Embryonic facial prominence (tissue), 1 donor: ENCODE data around the gene RITA1.

ENCODE experiments used
- DNase-seq: peaks from one replicate; pipeline ENCODE4 v3.0.0-alpha.2; 2016; ENCODE audit errors: extremely low spot score

The RITA1 gene

GRCh38 chr12:113174461-113175384 is 10.8 kb upstream of the RITA1 start:
- peak; percentile 25 for DNase-seq

DNA sequence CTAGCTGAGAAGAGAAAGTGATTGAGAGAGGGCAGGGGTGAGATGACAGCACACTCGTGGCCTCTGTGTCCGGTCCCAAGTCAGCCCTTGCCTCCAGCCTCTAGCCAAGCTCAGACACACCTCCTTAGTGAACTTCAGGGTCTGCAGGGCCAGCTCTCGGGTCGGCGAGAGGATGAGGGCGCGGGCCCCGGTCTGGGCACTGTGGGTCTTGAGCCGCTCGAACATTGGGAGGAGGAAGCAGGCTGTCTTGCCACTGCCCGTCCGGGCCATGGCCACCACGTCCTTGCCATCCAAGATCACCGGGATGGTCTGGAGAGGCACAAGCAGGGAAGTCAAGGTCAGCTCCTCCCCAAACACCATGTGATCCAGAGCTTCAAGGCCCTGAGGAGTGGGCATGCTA is 6.5 kb upstream of the RITA1 start:
- no peak for DNase-seq

DNA sequence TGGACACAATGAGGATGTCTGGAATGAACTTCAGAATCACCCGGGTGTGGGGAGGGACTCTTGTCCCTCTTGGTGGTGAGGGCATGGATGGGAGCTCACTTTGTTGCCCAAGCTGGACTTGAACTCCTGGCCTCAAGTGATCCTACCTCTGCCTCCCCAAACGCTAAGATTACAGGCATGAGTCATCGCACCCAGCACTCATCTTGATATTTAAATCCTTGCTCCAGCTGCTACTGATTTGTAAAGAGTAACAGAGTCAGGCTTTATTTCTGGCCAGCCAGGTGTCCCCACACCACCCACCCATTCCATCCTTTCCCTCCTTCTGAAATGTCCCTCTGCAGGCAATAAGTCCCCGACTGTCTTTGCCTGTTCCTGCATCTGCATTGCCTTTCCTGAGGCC is 5.2 kb upstream of the RITA1 start:
- DNase-seq = no peak

GRCh38 chr12:113181975-113182374 is 3.5 kb upstream of the RITA1 start:
- no peak for DNase-seq

DNA sequence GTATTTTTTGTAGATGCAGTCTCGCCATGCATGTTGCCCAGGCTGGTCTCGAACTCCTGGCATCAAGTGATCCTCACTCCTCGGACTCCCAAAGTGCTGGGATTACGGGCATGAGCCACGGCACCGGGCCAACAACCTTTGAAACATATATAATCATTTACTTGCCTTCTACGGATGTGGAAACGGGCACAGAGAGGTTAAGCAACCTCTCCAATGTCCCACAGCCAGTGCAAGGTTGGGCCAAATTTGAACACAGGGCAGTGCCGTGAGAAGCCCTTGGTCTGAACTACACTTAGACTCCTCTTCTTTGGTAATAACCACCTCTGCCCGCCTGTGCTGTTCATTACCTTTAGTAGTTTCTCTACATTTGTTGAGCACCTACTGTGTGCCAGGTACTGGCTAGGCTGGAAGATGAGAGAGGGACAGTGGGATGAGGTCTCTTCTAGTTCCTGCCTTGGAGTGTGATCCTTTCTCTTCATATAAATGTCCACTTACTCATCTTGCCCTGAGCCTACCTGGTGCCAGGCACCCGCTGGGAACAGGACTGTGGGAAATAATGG is 2.4 kb upstream of the RITA1 start:
- DNase-seq = no peak

DNA sequence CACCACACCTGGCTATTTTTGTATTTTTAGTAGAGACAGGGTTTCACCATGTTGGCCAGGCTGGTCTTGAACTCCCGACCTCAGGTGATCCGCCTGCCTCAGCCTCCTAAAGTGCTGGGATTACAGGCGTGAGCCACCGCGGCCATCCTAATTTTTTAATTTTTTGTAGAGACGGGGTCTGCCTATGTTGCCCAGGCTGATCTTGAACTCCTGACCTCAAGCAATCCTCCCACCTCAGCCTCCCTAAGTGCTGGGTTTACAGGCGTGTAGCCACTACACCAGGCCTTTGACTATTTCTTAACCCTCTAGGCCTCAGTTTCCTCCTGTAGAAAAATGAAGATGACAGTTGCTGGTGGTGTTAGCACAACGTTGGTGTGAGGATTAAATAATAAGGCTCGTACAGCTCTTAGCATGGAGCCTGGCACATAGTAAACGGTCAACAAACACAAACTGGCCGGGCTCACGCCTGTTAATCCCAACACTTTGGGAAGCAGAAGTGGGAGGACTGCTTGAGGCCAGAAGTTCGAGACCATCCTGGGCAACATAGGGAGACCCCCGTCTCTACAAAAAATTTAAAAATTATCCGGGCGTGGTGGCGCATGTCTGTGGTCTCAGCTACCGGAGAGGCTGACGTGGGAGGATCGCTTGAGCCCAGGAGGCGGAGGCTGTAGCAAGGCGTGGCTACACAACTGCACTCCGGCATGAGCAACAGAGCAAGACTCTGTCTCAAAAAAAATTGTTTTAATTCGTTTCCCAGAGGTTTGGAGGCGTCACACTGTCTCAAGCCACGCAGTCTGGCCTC is 1.2 kb upstream of the RITA1 start:
- DNase-seq = no peak

DNA sequence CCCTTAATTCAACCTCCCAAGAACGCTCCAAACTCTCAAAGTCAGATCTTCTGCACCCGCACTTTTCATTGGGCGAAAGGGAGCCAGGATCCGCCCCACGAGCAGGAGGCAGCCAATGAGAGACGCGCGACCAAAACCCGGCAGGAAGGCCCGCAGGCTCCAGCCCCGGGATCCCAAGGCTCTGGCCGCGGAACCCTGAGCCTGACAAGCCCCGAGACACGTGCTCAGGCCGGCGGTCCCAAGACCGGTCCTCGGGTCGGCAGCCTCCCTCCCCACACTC is 681 bp upstream of the RITA1 start:
- DNase-seq = peak; percentile 58

GRCh38 chr12:113186033-113186365 is 478 bp downstream of the RITA1 start:
- DNase-seq = no peak

DNA sequence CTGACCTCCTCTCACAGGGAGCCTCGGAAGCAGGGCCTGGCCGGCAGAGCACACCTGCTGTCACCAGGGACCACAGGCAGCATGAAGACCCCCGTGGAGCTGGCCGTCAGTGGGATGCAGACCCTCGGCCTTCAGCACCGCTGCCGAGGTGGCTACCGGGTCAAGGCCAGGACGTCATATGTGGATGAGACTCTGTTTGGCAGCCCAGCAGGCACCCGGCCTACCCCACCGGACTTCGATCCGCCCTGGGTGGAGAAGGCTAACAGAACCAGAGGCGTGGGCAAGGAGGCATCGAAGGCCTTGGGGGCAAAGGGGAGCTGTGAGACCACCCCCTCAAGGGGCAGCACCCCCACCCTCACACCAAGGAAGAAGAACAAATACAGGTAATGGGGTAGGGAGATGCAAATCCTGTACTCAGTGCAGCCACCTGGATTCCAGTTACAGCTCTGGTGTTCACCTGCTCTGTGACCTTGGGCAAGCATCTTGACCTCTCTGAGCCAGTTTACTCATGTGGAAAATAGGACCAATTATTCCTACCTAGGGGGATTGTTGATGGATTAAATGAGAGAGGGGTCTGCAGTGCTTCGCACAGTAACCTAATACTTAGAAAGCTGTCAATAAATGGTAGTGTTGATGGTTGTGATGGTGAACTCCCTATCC is 1.3 kb downstream of the RITA1 start:
- DNase-seq = no peak

GRCh38 chr12:113189361-113189760 is 3.8 kb downstream of the RITA1 start:
- no peak for DNase-seq

DNA sequence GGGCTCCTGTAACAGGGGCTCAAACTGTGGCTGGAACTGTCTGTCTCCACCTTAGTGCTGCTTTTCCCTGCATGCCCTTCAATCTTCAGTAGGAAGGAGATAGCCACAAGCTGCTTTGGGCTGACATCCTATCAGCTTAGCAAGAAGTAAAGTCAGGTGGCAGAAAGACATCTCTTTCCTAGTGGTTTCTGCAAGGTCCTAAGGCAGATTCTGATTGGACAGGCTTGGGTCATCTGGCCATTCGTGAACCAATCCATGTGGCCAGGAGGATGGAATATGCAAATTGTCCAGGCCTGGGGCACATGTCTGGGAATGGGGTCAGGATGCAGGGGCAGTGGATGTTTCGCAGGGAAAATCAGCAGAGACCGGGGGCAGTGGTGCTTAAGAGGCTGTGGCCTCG is 5.2 kb downstream of the RITA1 start:
- DNase-seq = no peak

- DNase-seq = no peak
Measured at GRCh38 chr12:113191227-113191626, 5.7 kb downstream of the RITA1 start.

DNA sequence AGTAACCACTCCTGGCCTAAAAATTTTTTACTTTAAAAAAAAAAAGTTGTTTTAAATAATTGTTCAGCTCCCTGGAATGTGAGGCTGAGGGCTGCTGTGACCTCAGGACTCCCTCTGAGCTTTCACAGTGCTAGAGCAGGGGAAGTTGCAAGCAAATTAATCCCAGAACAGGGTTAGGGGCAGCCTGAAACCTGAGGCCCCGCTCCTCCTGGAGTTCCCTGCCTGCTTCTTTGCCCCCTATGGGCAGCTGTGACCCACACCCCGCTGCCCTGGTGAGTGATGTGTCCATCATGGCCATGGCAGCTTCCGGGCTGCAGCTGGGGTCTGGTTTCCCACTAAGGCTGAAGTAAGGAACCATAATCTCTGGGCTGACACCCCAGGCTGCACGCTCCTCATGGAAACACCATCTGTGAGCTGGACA is 9.5 kb downstream of the RITA1 start:
- DNase-seq = no peak

DNA sequence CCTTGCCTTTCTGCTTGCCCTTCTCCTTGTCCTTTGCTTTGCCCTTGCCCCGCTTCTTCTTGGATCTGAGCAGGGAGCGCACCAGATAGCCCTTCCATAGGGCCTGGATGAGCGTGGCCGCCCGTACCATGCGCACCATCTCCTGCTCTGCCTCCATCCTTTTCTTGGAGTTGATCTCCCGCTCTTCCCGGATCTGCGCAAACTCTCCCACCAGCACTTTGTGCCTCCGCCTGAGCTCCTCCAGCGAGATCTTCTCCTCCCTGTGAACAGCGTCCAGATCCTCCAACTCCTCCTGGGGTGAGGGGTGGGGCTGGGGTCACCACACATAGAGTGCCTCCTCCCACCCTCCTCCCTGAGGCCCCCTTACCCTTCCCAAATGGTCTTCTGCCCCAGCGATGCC is 10.1 kb downstream of the RITA1 start:
- DNase-seq = no peak

- DNase-seq = no peak
Measured at GRCh38 chr12:113196582-113196981, 11.1 kb downstream of the RITA1 start.

DNA sequence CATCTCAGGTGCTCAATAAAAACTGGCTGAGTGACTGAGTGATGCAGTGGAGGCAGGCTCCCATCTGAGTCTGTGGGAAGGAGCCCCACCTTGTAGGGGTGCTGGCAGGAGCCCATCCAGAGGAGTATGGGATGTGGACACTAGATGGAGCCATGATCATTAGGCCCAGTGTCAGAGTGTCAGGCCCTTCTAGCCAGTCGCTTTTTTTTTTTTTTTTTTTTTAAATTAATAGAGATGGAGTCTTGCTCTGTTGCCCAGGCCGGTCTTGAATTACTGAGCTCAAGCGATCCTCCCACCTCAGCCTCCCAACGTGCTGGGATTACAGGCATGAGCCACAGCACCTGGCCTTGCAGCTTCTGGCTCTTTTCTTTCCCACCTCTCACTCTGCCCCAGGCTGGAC is 11.5 kb downstream of the RITA1 start:
- no peak for DNase-seq

DNA sequence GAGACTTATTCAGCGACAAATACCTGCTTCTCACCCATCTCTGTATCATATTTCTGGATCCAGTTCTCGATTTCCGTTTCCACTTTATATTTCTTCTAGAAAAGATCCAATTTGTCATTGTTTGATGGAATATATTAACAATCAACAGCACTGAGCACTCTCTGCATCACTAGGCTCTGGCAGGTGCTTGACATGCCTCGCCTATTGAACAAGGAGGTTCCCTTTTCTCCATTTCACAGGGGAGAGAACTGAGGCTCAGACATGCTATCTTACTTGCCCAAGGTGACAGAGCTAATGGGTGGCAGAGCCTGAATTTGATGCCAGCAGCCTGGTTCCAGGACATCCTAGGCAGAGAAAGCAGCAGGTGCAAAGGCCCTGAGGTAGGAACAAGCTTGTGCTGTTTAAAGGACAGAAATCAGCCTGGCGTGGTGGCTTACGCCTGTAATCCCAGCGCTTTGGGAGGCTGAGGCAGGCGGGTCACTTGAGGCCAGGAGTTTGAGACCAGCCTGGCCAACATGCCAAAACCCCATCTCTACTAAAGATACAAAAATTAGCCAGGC is 12.1 kb downstream of the RITA1 start:
- no peak for DNase-seq

GRCh38 chr12:113198296-113198695 is 12.8 kb downstream of the RITA1 start:
- DNase-seq = no peak

GRCh38 chr12:113200021-113200797 is 14.7 kb downstream of the RITA1 start:
- DNase-seq = no peak

DNA sequence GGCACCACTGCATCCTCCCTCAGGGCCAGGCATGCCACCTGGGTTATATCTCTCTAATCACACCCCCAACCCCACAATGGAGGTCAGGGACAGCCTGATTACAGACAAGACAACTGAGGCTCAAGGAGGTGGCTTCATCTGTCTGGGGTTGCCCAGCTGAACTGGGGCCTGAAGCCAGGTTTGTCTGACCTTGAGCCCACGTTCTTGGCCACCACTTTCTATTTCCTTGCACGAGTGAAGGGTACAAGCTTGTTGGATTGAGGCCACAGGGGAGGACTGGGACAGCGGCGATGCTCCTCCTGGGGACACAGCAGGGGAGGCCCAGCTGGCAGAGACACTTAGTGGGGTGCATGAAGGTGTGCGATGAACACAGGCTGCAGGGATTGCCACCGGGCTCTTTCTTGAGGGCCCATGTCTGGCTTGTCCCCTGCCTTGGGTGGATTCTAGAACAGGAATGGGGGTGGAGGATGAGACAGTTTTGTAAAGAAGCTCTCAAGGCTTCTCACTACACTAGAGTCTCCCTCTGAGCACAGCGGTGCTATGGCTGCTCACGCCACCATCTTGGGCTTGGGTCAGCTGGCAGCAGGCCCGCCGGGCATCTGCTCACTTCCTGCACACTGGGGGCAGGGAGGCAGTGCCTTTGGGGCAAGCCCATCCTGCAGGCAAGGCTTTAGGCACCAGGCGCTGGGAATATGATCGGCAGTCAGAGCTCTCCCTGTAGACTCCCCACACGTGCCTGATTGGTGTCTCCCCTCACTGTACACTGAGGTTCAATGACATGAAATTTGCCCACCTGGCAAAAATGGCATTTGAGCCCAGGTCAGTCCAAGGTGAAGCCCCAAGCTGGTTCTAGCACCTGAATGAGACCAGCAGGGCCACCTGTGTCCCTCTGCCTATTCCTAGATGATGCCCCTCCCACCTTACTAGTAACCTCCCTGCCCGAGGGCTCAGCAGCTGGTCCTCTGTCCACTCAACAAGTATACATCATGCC is 16.0 kb downstream of the RITA1 start:
- DNase-seq = no peak
